NT2/D1 (cell line): ENCODE measurements around the gene RMND1.

ENCODE experiments used
- YY1 ChIP-seq: IDR thresholded peaks from 2 replicates; pipeline ENCODE4 v1.6.1; 2011; ENCODE audit not compliant: insufficient read length, insufficient read depth
- ZNF274 ChIP-seq: IDR thresholded peaks from 2 replicates; pipeline ENCODE4 v1.6.1; 2011; ENCODE audit warnings: mild to moderate bottlenecking, low read depth, low read length

DNA sequence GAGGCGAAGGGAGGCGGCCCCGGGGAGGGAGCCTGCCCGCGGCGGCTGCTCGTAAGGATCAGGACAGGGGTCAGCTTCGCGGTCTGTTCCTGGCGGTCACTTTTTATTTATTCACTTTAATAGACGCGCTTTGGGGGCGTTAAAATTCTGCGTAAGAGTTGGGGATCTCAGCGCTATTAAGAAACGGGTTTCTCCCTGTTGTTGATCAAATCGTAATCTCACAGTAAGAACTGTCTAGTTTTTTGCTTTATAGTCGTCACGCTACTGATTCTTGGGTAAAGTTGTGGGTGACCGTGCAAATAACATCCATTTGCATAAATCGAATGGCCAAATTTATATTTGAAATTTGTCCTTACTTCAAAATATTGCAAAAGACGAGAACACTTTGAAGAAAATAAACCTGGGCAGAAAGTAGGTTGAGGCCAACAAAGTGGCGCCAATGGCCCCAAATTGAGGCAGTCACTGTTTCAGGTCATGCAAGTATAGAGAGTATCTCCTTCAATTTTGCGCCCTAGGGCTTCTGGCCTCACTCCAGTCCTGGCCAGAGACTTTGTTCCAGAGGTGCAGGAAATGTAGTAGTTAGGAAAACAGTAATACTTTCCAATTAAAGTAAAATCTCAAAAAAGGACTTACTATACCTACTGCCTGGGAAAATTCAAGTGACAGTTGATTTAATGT lies 963 bp upstream of the RMND1 start:
- TF ChIP-seq YY1 (no peak), ZNF274 (no peak)
